Ishikawa (cell line): ENCODE data around the gene EIF4ENIF1.

Experiments
- CEBPB ChIP-seq: IDR thresholded peaks from 2 replicates; pipeline ENCODE4 v1.6.1; 2012
- CREB1 ChIP-seq: IDR thresholded peaks from 2 replicates; pipeline ENCODE4 v1.6.1; 2012; ENCODE audit warnings: low read depth
- EGR1 ChIP-seq: IDR thresholded peaks from 2 replicates; pipeline ENCODE4 v1.6.1; 2012
- EP300 ChIP-seq: IDR thresholded peaks from 2 replicates; pipeline ENCODE4 v1.6.1; 2012; ENCODE audit warnings: borderline replicate concordance
- FOXM1 ChIP-seq: IDR thresholded peaks from 2 replicates; pipeline ENCODE4 v1.6.1; 2012; ENCODE audit warnings: low read depth, borderline replicate concordance
- MAX ChIP-seq: IDR thresholded peaks from 2 replicates; pipeline ENCODE4 v1.6.1; 2012
- NFIC ChIP-seq: IDR thresholded peaks from 2 replicates; pipeline ENCODE4 v1.6.1; 2012
- RAD21 ChIP-seq: IDR thresholded peaks from 2 replicates; pipeline ENCODE4 v1.6.1; 2012; ENCODE audit warnings: low read depth
- REST ChIP-seq: IDR thresholded peaks from 2 replicates; pipeline ENCODE4 v1.6.1; 2012; ENCODE audit warnings: low read depth, mild to moderate bottlenecking
- TAF1 ChIP-seq: IDR thresholded peaks from 2 replicates; pipeline ENCODE4 v1.6.1; 2012; ENCODE audit warnings: low read depth, mild to moderate bottlenecking
- YY1 ChIP-seq: IDR thresholded peaks from 2 replicates; pipeline ENCODE4 v1.6.1; 2012; ENCODE audit warnings: low read depth
- ZBTB7A ChIP-seq: IDR thresholded peaks from 2 replicates; pipeline ENCODE4 v1.6.1; 2012; ENCODE audit warnings: low read depth

GRCh38 chr22:31445642-31446041 is 44.0 kb downstream of the EIF4ENIF1 start:
- TF ChIP-seq RAD21 (no peak), EGR1 (no peak), FOXM1 (no peak), CEBPB (no peak), ZBTB7A (no peak), REST (no peak), EP300 (no peak), MAX (no peak), YY1 (no peak), NFIC (no peak), TAF1 (no peak), CREB1 (no peak)
